ENCODE results near the gene UGDH. TPM values are rescaled to one million over a fixed set of nuclear protein-coding genes. Genes with fewer than 3 reads are reported as not detected.
A peak's percentile ranks its signal among the peaks of the same experiment; 100 is the strongest.
"Not testable (repeated sequence)": the region's sequence is repeated elsewhere in the genome, so short reads cannot be mapped to it uniquely, and the experiment has no call there.

UGDH gene
- total RNA-seq, 3 donors from 2014 or later, result 148 to 352 (median 263) TPM

DNA sequence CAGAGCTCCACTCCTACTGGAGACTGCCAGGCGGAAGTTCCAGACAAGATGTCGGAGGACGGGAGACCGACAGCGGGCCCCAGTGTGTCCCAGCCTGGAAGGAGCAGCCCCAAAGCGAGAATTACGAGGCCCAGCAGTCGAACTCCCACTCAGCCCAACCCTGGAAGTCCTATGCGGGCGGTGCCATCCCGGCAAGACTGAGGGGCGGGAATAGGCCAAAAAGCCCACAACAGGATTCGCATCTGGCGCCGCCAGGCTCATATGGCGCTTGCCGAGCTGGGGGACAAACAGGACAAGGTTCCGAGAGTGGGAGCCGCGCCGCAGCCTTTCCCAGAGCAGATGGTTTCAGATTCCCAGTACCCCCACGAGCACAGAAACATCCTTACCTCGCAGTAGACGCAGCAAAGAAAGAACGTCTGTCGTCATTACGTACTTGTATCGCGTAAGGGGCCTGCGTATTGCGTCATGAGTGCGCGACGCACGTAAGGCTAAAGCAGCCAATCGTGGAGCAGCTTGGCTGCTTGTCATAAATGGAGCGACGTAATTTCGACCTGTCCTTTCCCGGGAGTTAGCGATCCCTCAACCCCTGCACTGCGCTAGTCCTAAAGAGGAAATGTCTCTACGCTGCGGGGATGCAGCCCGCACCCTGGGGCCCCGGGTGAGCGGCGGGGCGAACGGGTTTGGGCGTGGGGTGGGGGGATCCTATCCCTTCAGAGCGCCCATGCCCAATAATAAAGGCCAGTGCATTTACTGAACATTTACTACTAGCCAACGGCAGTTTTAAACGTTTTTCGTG lies 68.5 kb downstream of the UGDH start, which contains the start of the genes LIAS and RPL9:
TSS of gene LIAS (plus strand) at position 552 of the 796 bp plus-strand sequence. CDS start at position 614, 62 bp downstream.
TSS of gene RPL9 (minus strand) at position 418 of the 796 bp plus-strand sequence. CDS start 483 bp downstream, outside the sequence.
- H3K36me3 ChIP-seq (ENCODE audit: low read depth), result peaks cover 8% of the 10 kb centered on the region
- intact Hi-C loops (cut with DNase I, micrococcal nuclease), result no loop called here

GRCh38 chr4:39458161-39458504 lies 69.1 kb downstream of the UGDH start:
- intact Hi-C loops (cut with DNase I, micrococcal nuclease); DNase-seq; H3K9me3 ChIP-seq: not testable (repeated sequence)
- peaks cover 14% of the 10 kb centered on the region for H3K36me3 ChIP-seq (ENCODE audit: low read depth)
- peak; percentile 4 for ATAC-seq
- peaks cover 25% of the 10 kb centered on the region for H3K4me1 ChIP-seq (ENCODE audit: low read depth)
- H3K4me3 ChIP-seq, result peak overlapping the region; percentile 90

More for the DNA sequence above, 68.5 kb downstream of the UGDH start, which contains the start of the genes LIAS and RPL9:
- H3K4me1 ChIP-seq (ENCODE audit: low read depth), result peaks cover 25% of the 10 kb centered on the region
- H3K9me3 ChIP-seq, result no peaks in the 10 kb centered on the region
- peak; percentile 95 for ATAC-seq
- H3K4me3 ChIP-seq, result peak within 1 kb of the TSS; percentile 90
- peak; percentile 5 for TF ChIP-seq CTCF (IDR thresholded peaks at IDR 0.05)
- peak; percentile 96 to 98 (median 97) for DNase-seq

DNA sequence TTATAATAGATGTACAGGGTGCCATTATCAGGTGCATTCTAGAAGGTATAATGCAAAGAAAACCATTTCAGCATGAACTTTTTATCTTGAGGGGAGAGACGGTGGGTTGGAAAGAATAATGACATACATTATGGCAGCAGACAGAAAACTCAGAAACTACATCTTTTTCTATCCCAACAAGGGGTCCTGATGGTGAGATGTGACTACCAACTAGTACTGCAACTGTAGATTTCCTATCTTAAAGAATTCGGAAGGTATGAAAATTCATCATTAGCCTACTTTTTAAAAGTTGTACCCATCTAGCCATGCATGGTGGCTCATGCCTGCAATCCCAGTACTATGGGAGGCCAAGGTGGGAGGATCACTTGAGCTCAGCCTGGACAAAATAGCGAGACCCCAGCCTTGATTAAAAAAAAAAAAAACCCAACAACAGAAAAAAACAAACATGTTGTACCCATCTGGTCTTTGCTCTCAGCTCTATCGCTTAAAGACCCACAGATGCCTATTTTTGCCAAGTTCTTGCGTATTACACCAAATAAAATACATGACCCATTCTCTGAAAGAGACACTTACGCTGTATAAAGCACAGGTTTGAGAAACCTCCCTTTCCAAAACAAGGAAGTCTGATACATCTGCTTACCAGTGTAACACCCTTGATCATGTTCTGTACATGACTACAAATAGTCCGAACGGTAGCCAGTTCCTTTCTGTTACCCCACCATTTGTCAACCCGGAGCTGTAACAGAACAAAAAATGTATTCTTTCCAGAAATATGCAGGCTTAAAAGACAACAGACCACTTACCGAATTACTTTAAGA lies 70.1 kb downstream of the UGDH start:
- no peak for ATAC-seq
- H3K36me3 ChIP-seq (ENCODE audit: low read depth), result peaks cover 17% of the 10 kb centered on the region
- H3K4me3 ChIP-seq, result no peak overlapping the region
- intact Hi-C loops (cut with DNase I, micrococcal nuclease), result no loop called here
- no peak for TF ChIP-seq CTCF (IDR thresholded peaks at IDR 0.05)
- DNase-seq, result no peak
- no peaks in the 10 kb centered on the region for H3K9me3 ChIP-seq
- H3K4me1 ChIP-seq (ENCODE audit: low read depth), result peaks cover 25% of the 10 kb centered on the region

- H3K4me3 ChIP-seq, result no peak overlapping the region
- intact Hi-C loops (cut with DNase I, micrococcal nuclease), result no loop called here
- peaks cover 25% of the 10 kb centered on the region for H3K4me1 ChIP-seq (ENCODE audit: low read depth)
Measured at GRCh38 chr4:39455486-39455885, 71.8 kb downstream of the UGDH start.

GRCh38 chr4:39453738-39454137 lies 73.5 kb downstream of the UGDH start:
- TF ChIP-seq CTCF (IDR thresholded peaks at IDR 0.05), result no peak
- no peak for ATAC-seq
- intact Hi-C loops (cut with DNase I, micrococcal nuclease), result no loop called here
- no peak for DNase-seq
- Histone ChIP-seq H3K4me3 (no peak overlapping the region), H3K9me3 (no peaks in the 10 kb centered on the region), H3K36me3 (ENCODE audit: low read depth) (peaks cover 17% of the 10 kb centered on the region), H3K4me1 (ENCODE audit: low read depth) (peaks cover 21% of the 10 kb centered on the region)

More at GRCh38 chr4:39455486-39455885, 71.8 kb downstream of the UGDH start:
- ATAC-seq, result no peak
- H3K36me3 ChIP-seq (ENCODE audit: low read depth), result peaks cover 17% of the 10 kb centered on the region
- no peak for TF ChIP-seq CTCF (IDR thresholded peaks at IDR 0.05)
- DNase-seq, result no peak
- no peaks in the 10 kb centered on the region for H3K9me3 ChIP-seq
